A549 (cell line): Measurements from ENCODE around the gene TUBGCP3. TPM values are rescaled to one million over a fixed set of nuclear protein-coding genes. Genes with fewer than 3 reads are reported as not detected.

Source experiments
- ATAC-seq, 2 experiments: fragments of 200-7000 bp in 1 of 2; fragments of >200 bp in 1 of 2; cut with Nextera tagmentation in 1 of 2; cut with Tn5 transposase in 1 of 2; 3 replicates each; pipeline versions ENCODE4 v1.8.0 to v1.9.1; 2018 to 2020; ENCODE audit warnings: mild to moderate bottlenecking in 1 of 2, moderate library complexity in 1 of 2
- CTCF ChIA-PET: fragments of 300-600 bp; sonication (Branson Sonifier 250); formaldehyde crosslinking; extraction: SDS; loops from one replicate; lab custom pipeline; 2021; ENCODE audit warnings: antibody characterized with exemption, inconsistent platforms; lab: Yijun Ruan, JAX
- POLR2A ChIA-PET: fragments of 350-600 bp; formaldehyde crosslinking; extraction: SDS; loops from one replicate; lab custom pipeline; 2021; ENCODE audit warnings: antibody characterized with exemption, inconsistent platforms; lab: Yijun Ruan, JAX
- DNase-seq, 2 experiments: peaks; one replicate each; pipeline versions ENCODE4 v3.0.0 to v3.0.0-alpha.2; 2011 to 2016; ENCODE audit warnings: low read depth in 1 of 2, low spot score in 1 of 2
- FAIRE-seq: peaks from 2 replicates; lab custom pipeline; 2011; peaks lifted over from hg19 to GRCh38; lab: Jason Lieb, UNC
- H3K27ac ChIP-seq, 2 experiments: fragments of >200 bp; sonication (Bioruptor Twin); formaldehyde crosslinking; 3 replicates each; pipeline ENCODE4 v1.5.1; 2016 to 2017
- H3K4me1 ChIP-seq: fragments of >200 bp; sonication (Bioruptor Twin); formaldehyde crosslinking; 3 replicates; pipeline ENCODE4 v1.6.1; 2016
- H3K4me2 ChIP-seq: fragments of >200 bp; sonication (Bioruptor Twin); formaldehyde crosslinking; 3 replicates; pipeline ENCODE4 v1.6.1; 2016
- H3K4me3 ChIP-seq: fragments of >200 bp; sonication (Bioruptor Twin); formaldehyde crosslinking; 3 replicates; pipeline ENCODE4 v1.5.1; 2016
- H3K9me3 ChIP-seq: fragments of >200 bp; sonication (Bioruptor Twin); formaldehyde crosslinking; 3 replicates; pipeline ENCODE4 v1.6.1; 2016
- ATOH8 ChIP-seq: fragments of 250-450 bp; sonication (Bioruptor Pico); IDR thresholded peaks from 2 replicates; pipeline ENCODE4 v1.5.0; 2020; ENCODE audit warnings: low read depth, mild to moderate bottlenecking, moderate library complexity
- BCL3 ChIP-seq: fragments of >200 bp; sonication (Bioruptor Twin); formaldehyde crosslinking; IDR thresholded peaks from 3 replicates; pipeline ENCODE4 v1.6.1; 2016
- BHLHE40 ChIP-seq: IDR thresholded peaks from 2 replicates; pipeline ENCODE4 v1.6.1; 2012; ENCODE audit warnings: low read depth, low read length, inconsistent platforms
- CBX8 ChIP-seq: fragments of 200-600 bp; sonication (generic); IDR thresholded peaks from 2 replicates; pipeline ENCODE4 v1.6.1; 2016
- CEBPB ChIP-seq, 2 experiments: fragments of >200 bp in 1 of 2; sonication (Bioruptor Twin) in 1 of 2; formaldehyde crosslinking in 1 of 2; IDR thresholded peaks; 2 replicates each; pipeline ENCODE4 v1.6.1; 2012 to 2016
- CHD4 ChIP-seq: fragments of 200-600 bp; sonication (generic); IDR thresholded peaks from 2 replicates; pipeline ENCODE4 v1.6.1; 2016; ENCODE audit warnings: antibody characterized with exemption, mild to moderate bottlenecking, borderline replicate concordance
- CTCF ChIP-seq: fragments of >200 bp; sonication (Bioruptor Twin); formaldehyde crosslinking; IDR thresholded peaks from 3 replicates; pipeline ENCODE4 v1.5.1; 2016
- E2F6 ChIP-seq: IDR thresholded peaks from 2 replicates; pipeline ENCODE4 v1.6.1; 2012; ENCODE audit warnings: low read depth, borderline replicate concordance
- ELK1 ChIP-seq: fragments of 150-350 bp; IDR thresholded peaks from 2 replicates; pipeline ENCODE4 v1.6.1; 2014; ENCODE audit warnings: low read depth, mild to moderate bottlenecking, low read length
- EP300 ChIP-seq, 2 experiments: fragments of >200 bp; sonication (Bioruptor Twin); formaldehyde crosslinking; IDR thresholded peaks; 2 replicates in 1 of 2; 3 replicates in 1 of 2; pipeline ENCODE4 v1.6.1; 2016 to 2017
- FOSL2 ChIP-seq, 2 experiments: fragments of 450-650 bp in 1 of 2; fragments of >200 bp in 1 of 2; sonication (Bioruptor Twin) in 1 of 2; formaldehyde crosslinking; IDR thresholded peaks; 2 replicates each; pipeline versions ENCODE4 v1.5.0 to v1.6.1; 2016 to 2020; ENCODE audit warnings: mild to moderate bottlenecking in 1 of 2, moderate library complexity in 1 of 2
- HDAC2 ChIP-seq: fragments of 200-600 bp; sonication (generic); IDR thresholded peaks from 2 replicates; pipeline ENCODE4 v1.6.1; 2016
- HOXA7 ChIP-seq: fragments of 250-450 bp; sonication (Bioruptor Pico); IDR thresholded peaks from 2 replicates; pipeline ENCODE4 v1.5.0; 2020; ENCODE audit warnings: mild to moderate bottlenecking, moderate library complexity
- JUN ChIP-seq, 2 experiments: fragments of >200 bp; sonication (Bioruptor Twin); formaldehyde crosslinking; IDR thresholded peaks; 2 replicates in 1 of 2; 3 replicates in 1 of 2; pipeline ENCODE4 v1.6.1; 2016 to 2017
- MAX ChIP-seq: IDR thresholded peaks from 2 replicates; pipeline ENCODE4 v1.6.1; 2012
- NPAS2 ChIP-seq: fragments of 250-450 bp; sonication (Bioruptor Pico); IDR thresholded peaks from 2 replicates; pipeline ENCODE4 v1.8.0; 2022; ENCODE audit warnings: mild to moderate bottlenecking, moderate library complexity, borderline replicate concordance
- NR3C1 ChIP-seq: fragments of >200 bp; sonication (Bioruptor Twin); formaldehyde crosslinking; IDR thresholded peaks from 3 replicates; pipeline ENCODE4 v1.6.1; 2017
- PBX3 ChIP-seq: IDR thresholded peaks from 2 replicates; pipeline ENCODE4 v1.6.1; 2012
- RAD21 ChIP-seq, 2 experiments: fragments of >200 bp in 1 of 2; sonication (Bioruptor Twin) in 1 of 2; formaldehyde crosslinking in 1 of 2; IDR thresholded peaks in 1 of 2; conservative IDR thresholded peaks in 1 of 2; 2 replicates in 1 of 2; 3 replicates in 1 of 2; pipeline ENCODE4 v1.6.1; 2012 to 2018; ENCODE audit warnings: inconsistent platforms in 1 of 2
- SREBF2 ChIP-seq: fragments of 450-650 bp; IDR thresholded peaks from 2 replicates; pipeline ENCODE4 v1.6.1; 2014; ENCODE audit warnings: mild to moderate bottlenecking, moderate library complexity
- USF2 ChIP-seq: fragments of 450-650 bp; IDR thresholded peaks from 2 replicates; pipeline ENCODE4 v1.6.1; 2014; ENCODE audit warnings: antibody characterized with exemption
- ZFP36 ChIP-seq: fragments of 450-650 bp; IDR thresholded peaks from 2 replicates; pipeline ENCODE4 v1.6.1; 2014; ENCODE audit warnings: borderline replicate concordance; ENCODE audit not compliant: partially characterized antibody
- WGBS: methylation state at CpG from one replicate; pipeline ENCODE4 v1.1.6; 2017; ENCODE audit errors: missing lambda C conversion rate; 5-methylcytosine and 5-hydroxymethylcytosine counted together
- polyA plus RNA-seq, 4 experiments: library from polyadenylated mRNA; depleted of rRNA in 3 of 4; stranded (reverse); fragments of >200 nt; fragmentation: RNase III in 1 of 4; extraction: RNeasy Plus Mini Kit Qiagen cat#74134 plus additional on column Dnase treatment in 1 of 4; gene quantifications; 2 replicates in 3 of 4; 3 replicates in 1 of 4; pipeline ENCODE4 v1.2.3, GENCODE V29; 2011 to 2017

The TUBGCP3 gene
- polyA plus RNA-seq, 2 of the 4 experiments (the other 2 are of a cell fraction), result 15.9 to 21.3 TPM

GRCh38 chr13:112626124-112626523 is 38.2 kb upstream of the TUBGCP3 start:
- Histone ChIP-seq H3K4me1 (no peaks in the 10 kb centered on the region), H3K9me3 (no peaks in the 10 kb centered on the region), H3K4me3 (no peak overlapping the region), H3K27ac (no peak overlapping the region), H3K4me2 (no peak overlapping the region)
- ATAC-seq (no peak), FAIRE-seq (no peak), DNase-seq (no peak)
- WGBS, result 40% methylated on average over 3 of the region's 8 CpGs
- TF ChIP-seq RAD21 (conservative IDR thresholded peaks at IDR 0.05 in 1 of 2, IDR thresholded peaks at IDR 0.05 in 1 of 2) (no peak), ATOH8 (no peak), JUN (IDR thresholded peaks at IDR 0.05) (no peak)
- CTCF ChIA-PET, result interaction anchor here (1.2 kb wide), 1 partner anchor 15 kb away, joined by 4 read pairs; no protein-coding TSS in a partner anchor
- POLR2A ChIA-PET, result no interaction called here

- FAIRE-seq, result no peak
- ChIA-PET POLR2A (no interaction called here), CTCF (interaction anchor here (1.2 kb wide), 1 partner anchor 15 kb away, joined by 4 read pairs; no protein-coding TSS in a partner anchor)
- DNase-seq, result no peak
- ATAC-seq, result no peak
- WGBS, result 37% methylated on average over 8 of the region's 8 CpGs
- Histone ChIP-seq H3K4me3 (no peak overlapping the region), H3K4me2 (no peak overlapping the region), H3K9me3 (no peaks in the 10 kb centered on the region), H3K4me1 (no peaks in the 10 kb centered on the region), H3K27ac (no peak overlapping the region)
- no peak for TF ChIP-seq EP300 (IDR thresholded peaks at IDR 0.05)
- TF ChIP-seq FOSL2 (IDR thresholded peaks at IDR 0.05), result no peak
- TF ChIP-seq FOSL2 (CRISPR knock-in tag; IDR thresholded peaks at IDR 0.05), result no peak
- no peak for TF ChIP-seq HOXA7 (CRISPR knock-in tag)
- no peak for TF ChIP-seq JUN (IDR thresholded peaks at IDR 0.05)
- TF ChIP-seq MAX, result no peak
- no peak for TF ChIP-seq E2F6
- TF ChIP-seq BCL3, result no peak
- no peak for TF ChIP-seq USF2
- TF ChIP-seq HDAC2, result no peak
- TF ChIP-seq ATOH8, result no peak
Observed at GRCh38 chr13:112625698-112626097, 37.7 kb upstream of the TUBGCP3 start.

- no peak overlapping the region for H3K4me2 ChIP-seq
- H3K4me3 ChIP-seq, result no peak overlapping the region
- no peaks in the 10 kb centered on the region for H3K4me1 ChIP-seq
- 54% methylated on average over 13 of the region's 19 CpGs for WGBS
- POLR2A ChIA-PET, result no interaction called here
- FAIRE-seq, result no peak
- no peak for ATAC-seq
- no peak for DNase-seq
- no peak overlapping the region for H3K27ac ChIP-seq
- CTCF ChIA-PET, result interaction anchor here (0.5 kb wide), 1 partner anchor 189 kb away, joined by 3 read pairs; no protein-coding TSS in a partner anchor
- H3K9me3 ChIP-seq, result no peaks in the 10 kb centered on the region
- no peak for TF ChIP-seq ELK1
- no peak for TF ChIP-seq BHLHE40
- no peak for TF ChIP-seq CEBPB (IDR thresholded peaks at IDR 0.05)
- TF ChIP-seq JUN (IDR thresholded peaks at IDR 0.05), result no peak
- TF ChIP-seq NR3C1, result no peak
- TF ChIP-seq PBX3, result no peak
- TF ChIP-seq ZFP36, result no peak
- TF ChIP-seq SREBF2, result no peak
- no peak for TF ChIP-seq EP300 (IDR thresholded peaks at IDR 0.05)
- no peak for TF ChIP-seq CTCF
- no peak for TF ChIP-seq MAX
- TF ChIP-seq NPAS2, result no peak
- no peak for TF ChIP-seq CBX8
- no peak for TF ChIP-seq CHD4
Observed at GRCh38 chr13:112624602-112625430, 36.9 kb upstream of the TUBGCP3 start.
